ENCODE measurements around the gene NEDD4L. TPM values are rescaled to one million over a fixed set of nuclear protein-coding genes. Genes with fewer than 3 reads are reported as not detected.

Gene NEDD4L
- polyA plus RNA-seq, 1 donor (not counting 4 experiments of a cell fraction or from before 2014, with no cell fraction given), result 52.6 TPM

- no peak overlapping the region for H2AFZ ChIP-seq (ENCODE audit: control insufficient read depth, low read length)
- H3K9me1 ChIP-seq (ENCODE audit: control insufficient read depth, extremely low read depth, insufficient read depth, low read length), result no peaks in the 10 kb centered on the region
- no peak overlapping the region for H3K9ac ChIP-seq (ENCODE audit: control insufficient read depth, extremely low read depth, insufficient read depth, low read length)
- no peak overlapping the region for H3K4me2 ChIP-seq (ENCODE audit: control insufficient read depth, extremely low read depth, insufficient read depth, low read depth, low read length)
- dilution Hi-C loops (cut with MboI; ENCODE audit: extremely low pct_ligation_motif_present, low sequenced_read_pairs), result no loop called here
- H3K27ac ChIP-seq (ENCODE audit: control insufficient read depth, insufficient read depth, low read length), result no peak overlapping the region
- DNase-seq (ENCODE audit: low read depth, low spot score) (no peak), FAIRE-seq (no peak)
- no peaks in the 10 kb centered on the region for H3K9me3 ChIP-seq (ENCODE audit: control insufficient read depth, low read depth, low read length)
- no peaks in the 10 kb centered on the region for H3K36me3 ChIP-seq (ENCODE audit: control insufficient read depth in 2 of 2, extremely low read depth in 1 of 2, insufficient read depth in 2 of 2, low read length in 2 of 2)
- H3K79me2 ChIP-seq (ENCODE audit: control insufficient read depth, insufficient read depth, low read length), result peaks cover 1% of the 10 kb centered on the region
- no peak for TF ChIP-seq CTCF (optimal IDR thresholded peaks at IDR 0.05 in 1 of 3, IDR thresholded peaks at IDR 0.05 in 1 of 3, conservative IDR thresholded peaks at IDR 0.05 in 1 of 3; ENCODE audit: extremely low read depth in 1 of 3, insufficient read depth in 2 of 3, low read length in 3 of 3)
- TF ChIP-seq EZH2 (IDR thresholded peaks at IDR 0.05; ENCODE audit: low read length), result no peak
- H3K4me1 ChIP-seq (ENCODE audit: control insufficient read depth, extremely low read depth, insufficient read depth, low read length), result no peaks in the 10 kb centered on the region
- H3K27me3 ChIP-seq (ENCODE audit: control insufficient read depth, extremely low read depth, insufficient read depth, low read length), result no peaks in the 10 kb centered on the region
- H4K20me1 ChIP-seq (ENCODE audit: control insufficient read depth, extremely low read depth, insufficient read depth, low read length), result no peaks in the 10 kb centered on the region
- H3K4me3 ChIP-seq (ENCODE audit: control insufficient read depth in 2 of 3, extremely low read depth in 1 of 3, insufficient read depth in 2 of 3, low read depth in 1 of 3, low read length in 3 of 3), result no peak overlapping the region
Measured at GRCh38 chr18:58101291-58101794, 57.3 kb downstream of the NEDD4L start.

GRCh38 chr18:58102018-58102417 is 58.0 kb downstream of the NEDD4L start:
- H3K27me3 ChIP-seq (ENCODE audit: control insufficient read depth, extremely low read depth, insufficient read depth, low read length), result no peaks in the 10 kb centered on the region
- no peaks in the 10 kb centered on the region for H3K4me1 ChIP-seq (ENCODE audit: control insufficient read depth, extremely low read depth, insufficient read depth, low read length)
- no peak overlapping the region for H3K9ac ChIP-seq (ENCODE audit: control insufficient read depth, extremely low read depth, insufficient read depth, low read length)
- H4K20me1 ChIP-seq (ENCODE audit: control insufficient read depth, extremely low read depth, insufficient read depth, low read length), result no peaks in the 10 kb centered on the region
- H3K4me2 ChIP-seq (ENCODE audit: control insufficient read depth, extremely low read depth, insufficient read depth, low read depth, low read length), result no peak overlapping the region
- no peaks in the 10 kb centered on the region for H3K9me3 ChIP-seq (ENCODE audit: control insufficient read depth, low read depth, low read length)
- no peaks in the 10 kb centered on the region for H3K9me1 ChIP-seq (ENCODE audit: control insufficient read depth, extremely low read depth, insufficient read depth, low read length)
- peaks cover 1% of the 10 kb centered on the region for H3K79me2 ChIP-seq (ENCODE audit: control insufficient read depth, insufficient read depth, low read length)
- no peak for TF ChIP-seq EZH2 (IDR thresholded peaks at IDR 0.05; ENCODE audit: low read length)
- no peak for TF ChIP-seq CTCF (optimal IDR thresholded peaks at IDR 0.05 in 1 of 3, IDR thresholded peaks at IDR 0.05 in 1 of 3, conservative IDR thresholded peaks at IDR 0.05 in 1 of 3; ENCODE audit: extremely low read depth in 1 of 3, insufficient read depth in 2 of 3, low read length in 3 of 3)
- DNase-seq (ENCODE audit: low read depth, low spot score) (no peak), FAIRE-seq (no peak)
- no peak overlapping the region for H3K4me3 ChIP-seq (ENCODE audit: control insufficient read depth in 2 of 3, extremely low read depth in 1 of 3, insufficient read depth in 2 of 3, low read depth in 1 of 3, low read length in 3 of 3)
- no peak overlapping the region for H2AFZ ChIP-seq (ENCODE audit: control insufficient read depth, low read length)
- dilution Hi-C loops (cut with MboI; ENCODE audit: extremely low pct_ligation_motif_present, low sequenced_read_pairs), result no loop called here
- no peaks in the 10 kb centered on the region for H3K36me3 ChIP-seq (ENCODE audit: control insufficient read depth in 2 of 2, extremely low read depth in 1 of 2, insufficient read depth in 2 of 2, low read length in 2 of 2)
- H3K27ac ChIP-seq (ENCODE audit: control insufficient read depth, insufficient read depth, low read length), result no peak overlapping the region

Data from keratinocyte (primary cell).